GM12892 (cell line): Measurements from ENCODE around the gene TBC1D4.

Experiments used
- DNase-seq: peaks from one replicate; pipeline ENCODE4 v3.0.0; 2011; ENCODE audit not compliant: insufficient read length
- FAIRE-seq: peaks from 2 replicates; lab custom pipeline; 2011; peaks lifted over from hg19 to GRCh38; lab: Jason Lieb, UNC
- POLR2A ChIP-seq: IDR thresholded peaks from 2 replicates; pipeline ENCODE4 v1.6.1; 2011; ENCODE audit warnings: low read depth, low read length, control low read depth
- POLR2AphosphoS5 ChIP-seq: IDR thresholded peaks from 2 replicates; pipeline ENCODE4 v1.6.1; 2011; ENCODE audit warnings: low read depth, low read length, control low read depth
- TAF1 ChIP-seq: IDR thresholded peaks from 2 replicates; pipeline ENCODE4 v1.6.1; 2011; ENCODE audit warnings: low read depth, mild to moderate bottlenecking, control low read depth, low read length, borderline replicate concordance

The TBC1D4 gene

GRCh38 chr13:75506018-75506417 is 24.0 kb upstream of the TBC1D4 start:
- FAIRE-seq, result no peak
- no peak for TF ChIP-seq POLR2AphosphoS5
- TF ChIP-seq POLR2A, result no peak
- no peak for TF ChIP-seq TAF1
- no peak for DNase-seq

GRCh38 chr13:75505327-75505726 is 23.4 kb upstream of the TBC1D4 start:
- no peak for TF ChIP-seq POLR2AphosphoS5
- no peak for TF ChIP-seq TAF1
- no peak for TF ChIP-seq POLR2A
- FAIRE-seq, result no peak
- DNase-seq, result no peak

GRCh38 chr13:75495938-75496337 is 14.0 kb upstream of the TBC1D4 start:
- no peak for FAIRE-seq
- TF ChIP-seq POLR2A, result no peak
- no peak for TF ChIP-seq TAF1
- no peak for TF ChIP-seq POLR2AphosphoS5
- no peak for DNase-seq

GRCh38 chr13:75494491-75494890 is 12.5 kb upstream of the TBC1D4 start:
- FAIRE-seq (no peak), DNase-seq (no peak)
- TF ChIP-seq POLR2AphosphoS5 (no peak), POLR2A (no peak), TAF1 (no peak)

GRCh38 chr13:75493156-75493555 is 11.2 kb upstream of the TBC1D4 start:
- DNase-seq, result no peak
- TF ChIP-seq TAF1, result no peak
- no peak for TF ChIP-seq POLR2AphosphoS5
- no peak for TF ChIP-seq POLR2A
- no peak for FAIRE-seq

GRCh38 chr13:75492389-75492788 is 10.4 kb upstream of the TBC1D4 start:
- FAIRE-seq (no peak), DNase-seq (no peak)
- TF ChIP-seq POLR2A (no peak), POLR2AphosphoS5 (no peak), TAF1 (no peak)

GRCh38 chr13:75491376-75491775 is 9.4 kb upstream of the TBC1D4 start:
- DNase-seq (no peak), FAIRE-seq (no peak)
- no peak for TF ChIP-seq POLR2AphosphoS5
- TF ChIP-seq POLR2A, result no peak
- TF ChIP-seq TAF1, result no peak

GRCh38 chr13:75489502-75490263 is 7.7 kb upstream of the TBC1D4 start:
- DNase-seq (no peak), FAIRE-seq (peak; percentile 5)
- TF ChIP-seq POLR2A, result no peak
- no peak for TF ChIP-seq TAF1
- TF ChIP-seq POLR2AphosphoS5, result no peak

GRCh38 chr13:75486146-75487062 is 4.4 kb upstream of the TBC1D4 start:
- TF ChIP-seq POLR2AphosphoS5 (no peak), POLR2A (no peak), TAF1 (no peak)
- no peak for DNase-seq
- FAIRE-seq, result no peak

- DNase-seq (no peak), FAIRE-seq (no peak)
- TF ChIP-seq POLR2A (no peak), POLR2AphosphoS5 (no peak), TAF1 (no peak)
These were observed 3.5 kb upstream of the TBC1D4 start for GRCh38 chr13:75485286-75486062.

GRCh38 chr13:75482820-75483079 is 781 bp upstream of the TBC1D4 start:
- FAIRE-seq (no peak), DNase-seq (no peak)
- TF ChIP-seq TAF1 (no peak), POLR2A (no peak), POLR2AphosphoS5 (no peak)
